HepG2 (cell line): ENCODE results near the gene TAS2R30. TPM values are rescaled to one million over a fixed set of nuclear protein-coding genes. Genes with fewer than 3 reads are reported as not detected.

Source experiments
- DMTF1 ChIP-seq: sonication (generic); formaldehyde crosslinking; IDR thresholded peaks from 2 replicates; pipeline ENCODE4 v1.4.0; 2020; ENCODE audit warnings: mild to moderate bottlenecking, missing genetic modification reagents
- FLYWCH1 ChIP-seq: sonication (generic); formaldehyde crosslinking; IDR thresholded peaks from 2 replicates; pipeline ENCODE4 v1.8.1; 2023; ENCODE audit warnings: mild to moderate bottlenecking, missing genetic modification reagents
- KDM3A ChIP-seq: IDR thresholded peaks from 2 replicates; pipeline ENCODE4 v1.6.1; 2018; ENCODE audit warnings: low read depth, missing compliant biosample characterization
- NFYB ChIP-seq: sonication (generic); formaldehyde crosslinking; IDR thresholded peaks from 2 replicates; pipeline ENCODE4 v1.4.0; 2020; ENCODE audit warnings: missing genetic modification reagents
- PHF21A ChIP-seq: sonication (generic); formaldehyde crosslinking; IDR thresholded peaks from 2 replicates; pipeline ENCODE4 v1.5.0; 2020; ENCODE audit warnings: mild to moderate bottlenecking, missing genetic modification reagents
- ZBTB10 ChIP-seq: sonication (generic); formaldehyde crosslinking; IDR thresholded peaks from 2 replicates; pipeline ENCODE4 v1.4.0; 2020; ENCODE audit warnings: missing genetic modification reagents, borderline replicate concordance
- ZBTB33 ChIP-seq: sonication (generic); formaldehyde crosslinking; IDR thresholded peaks from 2 replicates; pipeline ENCODE4 v1.4.0; 2020; ENCODE audit warnings: missing genetic modification reagents
- ZNF318 ChIP-seq: sonication (generic); formaldehyde crosslinking; IDR thresholded peaks from 2 replicates; pipeline ENCODE4 v1.4.0; 2020; ENCODE audit warnings: mild to moderate bottlenecking, missing genetic modification reagents
- ZNF761 ChIP-seq: sonication (generic); formaldehyde crosslinking; conservative IDR thresholded peaks from 2 replicates; pipeline ENCODE4 v1.4.0; 2020; ENCODE audit warnings: mild to moderate bottlenecking, missing genetic modification reagents
- polyA plus RNA-seq, 8 experiments: library from polyadenylated mRNA; depleted of rRNA in 3 of 8; stranded (reverse) in 7 of 8; unstranded in 1 of 8; fragments of >200 nt; fragmentation: Illumina TruSeq in 4 of 8; extraction: Trizol in 4 of 8; gene quantifications; 2 replicates each; pipeline versions ENCODE4 v1.2.1 to v1.2.3, GENCODE V29; 2011 to 2016; ENCODE audit warnings: low read depth in 4 of 8, missing spikeins in 1 of 8, mixed read lengths in 1 of 8; ENCODE audit not compliant: insufficient read depth in 1 of 8
- total RNA-seq, 5 experiments: library from RNA; depleted of rRNA; stranded (reverse); fragments of >200 nt; fragmentation: Illumina TruSeq; extraction: Trizol; gene quantifications; 2 replicates each; pipeline ENCODE4 v1.2.3, GENCODE V29; 2016; ENCODE audit warnings: low read depth in 1 of 5

The TAS2R30 gene
- total and polyA plus RNA-seq, 2 of the 13 experiments (the other 11 are each of a cell fraction or from before 2014, with no cell fraction given) = 0.42 to 5.2 TPM

- TF ChIP-seq ZNF318 (CRISPR knock-in tag) (no peak), KDM3A (CRISPR knock-in tag) (peak; percentile 70; the same call in 1 of the 2 replicates), ZNF761 (peak; percentile 82; the same call in 1 of the 2 replicates), NFYB (CRISPR knock-in tag) (no peak; the same call in none of the 2 replicates), ZBTB10 (no peak), FLYWCH1 (CRISPR knock-in tag) (no peak), ZBTB33 (CRISPR knock-in tag) (no peak), DMTF1 (no peak), PHF21A (peak; percentile 11; the same call in 1 of the 2 replicates)
Observed at GRCh38 chr12:11171145-11171968, 36.9 kb upstream of the TAS2R30 start, which contains the start of gene SMIM10L1 (continued).
